Transverse colon (tissue), 4 donors: ENCODE results near the gene C19orf67. TPM values are rescaled to one million over a fixed set of nuclear protein-coding genes. Genes with fewer than 3 reads are reported as not detected.
A peak's percentile ranks its signal among the peaks of the same experiment; 100 is the strongest.

Source experiments
- DNase-seq: peaks from one replicate; pipeline ENCODE4 v3.0.0-alpha.2; 2019
- H3K27ac ChIP-seq, 4 donors: fragments of 200-600 bp; sonication (generic); 2 replicates each; pipeline ENCODE4 v1.5.1; 2016 to 2018; ENCODE audit warnings: inconsistent platforms in 4 of 4
- H3K27me3 ChIP-seq: fragments of 200-600 bp; sonication (generic); 2 replicates; pipeline ENCODE4 v1.5.1; 2017; ENCODE audit warnings: inconsistent platforms
- H3K36me3 ChIP-seq, 4 donors: fragments of 200-600 bp; sonication (generic); 2 replicates each; pipeline ENCODE4 v1.5.1; 2017 to 2019; ENCODE audit warnings: inconsistent platforms in 4 of 4
- H3K4me1 ChIP-seq, 4 donors: fragments of 200-600 bp; sonication (generic); 2 replicates each; pipeline ENCODE4 v1.5.1; 2017 to 2020; ENCODE audit warnings: inconsistent platforms in 4 of 4
- H3K4me3 ChIP-seq, 4 donors: fragments of 200-600 bp; sonication (generic); 1 replicate in 1 of 4; 2 replicates in 3 of 4; pipeline versions ENCODE4 v1.5.1 to v1.6.1; 2017 to 2019; ENCODE audit warnings: inconsistent platforms in 4 of 4
- H3K9me3 ChIP-seq, 2 donors: fragments of 200-600 bp; sonication (generic); 2 replicates each; pipeline ENCODE4 v1.5.1; 2017 to 2019; ENCODE audit warnings: inconsistent platforms in 2 of 2
- EP300 ChIP-seq: sonication (generic); formaldehyde crosslinking; IDR thresholded peaks from one replicate; pipeline ENCODE4 v1.6.1; 2017; ENCODE audit warnings: antibody characterized with exemption, low read depth
- POLR2A ChIP-seq: fragments of 450-650 bp; IDR thresholded peaks from one replicate; pipeline ENCODE4 v1.6.1; 2016; ENCODE audit warnings: antibody characterized with exemption, mild to moderate bottlenecking, moderate library complexity
- POLR2AphosphoS5 ChIP-seq, 3 donors: sonication (generic); formaldehyde crosslinking; IDR thresholded peaks; one replicate each; pipeline ENCODE4 v1.6.1; 2016; ENCODE audit warnings: antibody characterized with exemption in 3 of 3
- WGBS, 2 donors: methylation state at CpG; one replicate each; pipeline ENCODE4 v1.1.5; 2018; ENCODE audit warnings: low coverage in 1 of 2; 5-methylcytosine and 5-hydroxymethylcytosine counted together
- in situ Hi-C, 4 donors: fragments of 200-750 bp; cut with MboI; loops; one replicate each; pipeline versions ENCODE4 v1.15.0 to v1.15.1; 2017; ENCODE audit warnings: low sequenced_read_pairs in 3 of 4, low pct_ligation_motif_present in 1 of 4, low pct_unique_long_range_greater_than_20kb in 1 of 4
- intact Hi-C: fragments of 100-400 bp; cut with DNase I; formaldehyde crosslinking; loops from one replicate; pipeline ENCODE4 v1.15.1; 2023; ENCODE audit warnings: low total_unique reads
- total RNA-seq, 4 donors: library from RNA; depleted of rRNA; stranded (reverse); fragments of >200 nt; gene quantifications; one replicate each; pipeline ENCODE4 v1.1.0, GENCODE V29; 2016
- TF ChIP-seq, protein P1 (sequence below), 5 experiments: fragments of 200-600 bp in 3 of 5; fragments of 450-650 bp in 2 of 5; sonication (generic) in 3 of 5; IDR thresholded peaks; 1 replicate in 2 of 5; 2 replicates in 3 of 5; pipeline ENCODE4 v1.5.1; 2016 to 2017; ENCODE audit warnings: antibody characterized with exemption in 5 of 5, inconsistent platforms in 3 of 5, mild to moderate bottlenecking in 2 of 5, moderate library complexity in 1 of 5

Gene C19orf67
- total RNA-seq, 4 donors from 2014 or later = 0.64 to 1.1 TPM; not detected in 2

DNA sequence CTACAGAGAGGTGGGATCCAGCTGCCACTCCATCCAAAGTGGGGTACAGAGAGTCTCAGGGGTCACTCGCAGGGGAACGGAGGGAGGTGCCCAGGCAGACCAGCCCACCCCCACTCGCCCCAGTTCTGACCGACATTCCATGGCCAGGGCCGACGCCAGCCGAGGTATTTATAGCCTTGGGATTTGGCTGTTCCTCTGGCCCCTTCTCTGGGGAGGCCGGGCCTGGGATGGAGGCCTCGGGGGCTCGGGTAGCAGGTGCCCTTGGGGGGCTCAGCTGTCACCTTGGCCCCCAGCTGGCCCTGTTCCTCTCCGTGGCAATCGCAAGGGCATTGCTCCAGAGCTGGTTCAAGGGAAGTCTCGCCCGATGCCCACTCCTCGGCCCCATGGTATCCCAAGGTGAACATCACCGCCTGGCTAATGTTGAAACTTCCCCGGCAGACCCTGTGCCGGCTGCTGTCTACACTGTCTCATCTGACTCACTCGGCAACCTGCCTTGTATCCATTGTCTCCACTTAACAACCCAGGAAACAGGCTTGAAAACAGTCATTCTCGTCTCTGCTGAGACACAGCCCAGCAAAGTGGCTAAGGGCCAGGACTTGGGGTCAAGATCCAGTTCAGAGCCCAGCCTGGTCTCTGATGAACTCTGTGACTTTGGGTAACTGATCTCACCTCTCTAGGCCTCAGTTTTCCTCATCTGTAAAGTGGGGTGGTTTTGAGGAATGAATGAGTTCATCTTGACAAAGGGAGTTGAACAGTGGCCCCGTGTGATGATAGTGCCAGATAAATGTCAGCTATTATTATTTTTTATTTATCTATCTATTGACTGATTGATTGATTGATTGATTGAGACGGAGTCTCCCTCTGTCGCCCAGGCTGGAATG, 22.2 kb upstream of the C19orf67 start:
- peak overlapping the region; percentile 23 to 76 (median 60) for H3K27ac ChIP-seq
- no peaks in the 10 kb centered on the region for H3K36me3 ChIP-seq

DNA sequence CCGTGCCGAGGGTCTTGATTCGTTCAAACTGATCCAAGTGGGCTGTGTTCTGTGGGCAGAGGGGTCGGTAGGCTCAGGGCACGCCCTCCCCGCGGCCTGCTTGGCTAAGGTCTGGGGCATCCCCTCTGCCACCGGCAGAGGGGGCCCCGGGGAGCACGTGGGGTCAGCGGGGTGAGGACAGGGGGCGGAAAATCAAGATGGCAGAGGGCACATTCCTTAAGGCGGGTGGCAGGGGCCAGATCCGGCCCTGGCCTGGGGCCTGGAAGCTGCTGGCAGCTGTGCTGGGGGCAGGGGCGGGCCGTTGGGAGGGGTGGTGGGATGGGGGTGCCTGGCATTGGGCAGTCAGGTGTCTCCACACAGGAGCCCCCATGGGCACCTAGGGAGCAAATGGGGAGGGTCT, 21.3 kb upstream of the C19orf67 start:
- Histone ChIP-seq H3K9me3 (no peaks in the 10 kb centered on the region), H3K36me3 (peaks cover 0 to 8% (median 0%) of the 10 kb centered on the region in 4 donors), H3K27me3 (no peaks in the 10 kb centered on the region), H3K4me3 (no peak overlapping the region), H3K27ac (peak overlapping the region; percentile 23 to 76 (median 60)), H3K4me1 (peaks cover 0 to 27% (median under 1%) of the 10 kb centered on the region in 4 donors)
- intact Hi-C loops (no loop called here), in situ Hi-C loops (no loop called here)
- TF ChIP-seq EP300 (no peak), POLR2A (no peak), POLR2AphosphoS5 (IDR thresholded peaks at IDR 0.05) (no peak)
- TF ChIP-seq, protein P1, sequence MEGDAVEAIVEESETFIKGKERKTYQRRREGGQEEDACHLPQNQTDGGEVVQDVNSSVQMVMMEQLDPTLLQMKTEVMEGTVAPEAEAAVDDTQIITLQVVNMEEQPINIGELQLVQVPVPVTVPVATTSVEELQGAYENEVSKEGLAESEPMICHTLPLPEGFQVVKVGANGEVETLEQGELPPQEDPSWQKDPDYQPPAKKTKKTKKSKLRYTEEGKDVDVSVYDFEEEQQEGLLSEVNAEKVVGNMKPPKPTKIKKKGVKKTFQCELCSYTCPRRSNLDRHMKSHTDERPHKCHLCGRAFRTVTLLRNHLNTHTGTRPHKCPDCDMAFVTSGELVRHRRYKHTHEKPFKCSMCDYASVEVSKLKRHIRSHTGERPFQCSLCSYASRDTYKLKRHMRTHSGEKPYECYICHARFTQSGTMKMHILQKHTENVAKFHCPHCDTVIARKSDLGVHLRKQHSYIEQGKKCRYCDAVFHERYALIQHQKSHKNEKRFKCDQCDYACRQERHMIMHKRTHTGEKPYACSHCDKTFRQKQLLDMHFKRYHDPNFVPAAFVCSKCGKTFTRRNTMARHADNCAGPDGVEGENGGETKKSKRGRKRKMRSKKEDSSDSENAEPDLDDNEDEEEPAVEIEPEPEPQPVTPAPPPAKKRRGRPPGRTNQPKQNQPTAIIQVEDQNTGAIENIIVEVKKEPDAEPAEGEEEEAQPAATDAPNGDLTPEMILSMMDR (IDR thresholded peaks at IDR 0.05) = no peak
- no peak for DNase-seq
- 90% methylated on average over 16 of the region's 16 CpGs; no CpG with 5 or more reads in 1 of the 2 donors for WGBS, 2 donors

More for the DNA sequence above, 22.2 kb upstream of the C19orf67 start:
- no peak for DNase-seq
- in situ Hi-C loops (no loop called here), intact Hi-C loops (no loop called here)
- WGBS, 2 donors = 75% methylated on average over 23 of the region's 23 CpGs; no CpG with 5 or more reads in 1 of the 2 donors
- Histone ChIP-seq H3K4me1 (peaks cover 6 to 37% (median 10%) of the 10 kb centered on the region in 4 donors), H3K27me3 (no peaks in the 10 kb centered on the region), H3K4me3 (no peak overlapping the region), H3K9me3 (no peaks in the 10 kb centered on the region)
- no peak for TF ChIP-seq EP300
- no peak for TF ChIP-seq POLR2AphosphoS5 (IDR thresholded peaks at IDR 0.05)
- TF ChIP-seq POLR2A = no peak
- TF ChIP-seq, protein P1 (IDR thresholded peaks at IDR 0.05) = no peak

DNA sequence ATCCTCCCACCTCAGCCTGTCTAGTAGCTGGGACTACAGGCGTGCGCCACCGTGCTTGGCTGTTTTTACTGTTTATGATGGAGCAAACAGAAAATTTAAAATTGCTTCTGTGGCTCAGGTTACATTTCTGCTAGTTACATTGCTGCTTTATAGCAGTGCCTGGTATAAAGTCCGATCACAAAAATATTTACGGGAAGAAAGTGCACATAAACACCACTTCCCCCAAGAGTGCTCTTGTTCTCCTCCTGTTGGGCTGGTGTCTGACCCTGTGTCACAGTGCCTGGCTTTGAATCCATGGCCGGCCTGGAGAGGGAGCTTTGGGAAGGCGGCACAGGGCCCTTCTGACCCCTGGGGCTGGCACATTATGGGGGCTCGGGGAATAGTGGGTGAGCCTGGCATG, 20.1 kb upstream of the C19orf67 start:
- intact Hi-C loops (no loop called here), in situ Hi-C loops (no loop called here)
- no peak overlapping the region for H3K4me3 ChIP-seq
- peaks cover 0 to 19% (median 2%) of the 10 kb centered on the region in 4 donors for H3K36me3 ChIP-seq
- DNase-seq = no peak
- no peaks in the 10 kb centered on the region for H3K27me3 ChIP-seq
- TF ChIP-seq, protein P1 (IDR thresholded peaks at IDR 0.05) = no peak
- no peak for TF ChIP-seq POLR2AphosphoS5 (IDR thresholded peaks at IDR 0.05)
- no peak for TF ChIP-seq POLR2A
- no peak for TF ChIP-seq EP300
- WGBS, 2 donors = 50 to 55% methylated on average over 8 of the region's 8 CpGs
- H3K27ac ChIP-seq = peak overlapping the region; percentile 22 to 56 (median 54)
- H3K9me3 ChIP-seq = no peaks in the 10 kb centered on the region
- peaks cover 0 to 23% (median 0%) of the 10 kb centered on the region in 4 donors for H3K4me1 ChIP-seq

DNA sequence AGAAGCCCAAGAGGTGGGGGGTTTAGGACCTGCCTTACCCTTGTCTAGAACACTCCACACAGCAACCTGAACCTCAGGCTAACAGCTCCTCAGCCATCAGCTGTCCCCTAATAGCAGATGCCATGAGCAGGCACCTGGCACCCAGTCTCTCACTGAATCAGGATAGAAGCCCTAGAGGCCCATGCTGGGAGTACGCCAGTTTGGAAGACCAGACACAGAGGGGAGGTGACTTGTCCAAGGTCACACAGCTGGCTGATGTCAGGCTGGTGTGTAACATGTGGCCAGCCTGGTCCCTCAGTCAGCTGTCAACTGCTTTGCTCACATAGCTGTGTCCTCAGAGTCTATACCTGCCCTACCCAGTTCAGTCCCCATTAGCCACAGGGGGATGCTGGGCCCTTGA, 17.7 kb upstream of the C19orf67 start:
- Histone ChIP-seq H3K9me3 (no peaks in the 10 kb centered on the region), H3K27ac (no peak overlapping the region), H3K4me1 (peaks cover 0 to 23% (median 0%) of the 10 kb centered on the region in 4 donors), H3K4me3 (no peak overlapping the region), H3K27me3 (no peaks in the 10 kb centered on the region), H3K36me3 (peaks cover 0 to 25% (median 8%) of the 10 kb centered on the region in 4 donors)
- TF ChIP-seq EP300 (no peak), POLR2A (no peak), POLR2AphosphoS5 (IDR thresholded peaks at IDR 0.05) (no peak)
- TF ChIP-seq, protein P1 (IDR thresholded peaks at IDR 0.05) = no peak
- WGBS, 2 donors = 100% methylated on average over 1 of the region's 1 CpG; no CpG with 5 or more reads in 1 of the 2 donors
- no peak for DNase-seq
- in situ Hi-C loops = no loop called here
- intact Hi-C loops = no loop called here
